Brain microvascular endothelial cell (primary cell): Measurements from ENCODE around the gene ATOSA.

ENCODE experiments used
- DNase-seq: peaks from one replicate; pipeline ENCODE4 v3.0.0-alpha.2; 2020
- H3K27ac ChIP-seq: fragments of 250-450 bp; sonication (Bioruptor Pico); 2 replicates; pipeline ENCODE4 v1.5.1; 2020; ENCODE audit warnings: mild to moderate bottlenecking, moderate library complexity
- H3K27me3 ChIP-seq: fragments of 250-450 bp; sonication (Bioruptor Pico); replicated peaks from 2 replicates; pipeline ENCODE4 v1.5.1; 2020; ENCODE audit warnings: mild to moderate bottlenecking
- H3K36me3 ChIP-seq: fragments of 250-450 bp; sonication (Bioruptor Pico); replicated peaks from 2 replicates; pipeline ENCODE4 v1.5.1; 2020; ENCODE audit warnings: mild to moderate bottlenecking
- H3K4me3 ChIP-seq: 2 replicates; pipeline ENCODE4 v1.5.1; 2011; ENCODE audit warnings: low read depth, mild to moderate bottlenecking, control low read depth, low read length, moderate library complexity
- in situ Hi-C: cut with HindIII; loops from 2 replicates; pipeline ENCODE4 v1.10.0; 2017; ENCODE audit warnings: low sequenced_read_pairs, low pct_ligation_motif_present
- TF ChIP-seq, protein P1 (sequence below): IDR thresholded peaks from 2 replicates; pipeline ENCODE4 v1.5.1; 2011; ENCODE audit warnings: low read depth, mild to moderate bottlenecking, moderate library complexity, low read length, control low read depth, inconsistent platforms; ENCODE audit errors: missing control alignments

Gene ATOSA

GRCh38 chr15:52710050-52710707 lies 31.0 kb upstream of the ATOSA start:
- no peak for DNase-seq
- no peak overlapping the region for H3K27ac ChIP-seq
- TF ChIP-seq, protein P1, sequence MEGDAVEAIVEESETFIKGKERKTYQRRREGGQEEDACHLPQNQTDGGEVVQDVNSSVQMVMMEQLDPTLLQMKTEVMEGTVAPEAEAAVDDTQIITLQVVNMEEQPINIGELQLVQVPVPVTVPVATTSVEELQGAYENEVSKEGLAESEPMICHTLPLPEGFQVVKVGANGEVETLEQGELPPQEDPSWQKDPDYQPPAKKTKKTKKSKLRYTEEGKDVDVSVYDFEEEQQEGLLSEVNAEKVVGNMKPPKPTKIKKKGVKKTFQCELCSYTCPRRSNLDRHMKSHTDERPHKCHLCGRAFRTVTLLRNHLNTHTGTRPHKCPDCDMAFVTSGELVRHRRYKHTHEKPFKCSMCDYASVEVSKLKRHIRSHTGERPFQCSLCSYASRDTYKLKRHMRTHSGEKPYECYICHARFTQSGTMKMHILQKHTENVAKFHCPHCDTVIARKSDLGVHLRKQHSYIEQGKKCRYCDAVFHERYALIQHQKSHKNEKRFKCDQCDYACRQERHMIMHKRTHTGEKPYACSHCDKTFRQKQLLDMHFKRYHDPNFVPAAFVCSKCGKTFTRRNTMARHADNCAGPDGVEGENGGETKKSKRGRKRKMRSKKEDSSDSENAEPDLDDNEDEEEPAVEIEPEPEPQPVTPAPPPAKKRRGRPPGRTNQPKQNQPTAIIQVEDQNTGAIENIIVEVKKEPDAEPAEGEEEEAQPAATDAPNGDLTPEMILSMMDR = no peak
- no peaks in the 10 kb centered on the region for H3K27me3 ChIP-seq
- no peak overlapping the region for H3K4me3 ChIP-seq
- in situ Hi-C loops = no loop called here
- no peaks in the 10 kb centered on the region for H3K36me3 ChIP-seq

- Histone ChIP-seq H3K27me3 (no peaks in the 10 kb centered on the region), H3K27ac (no peak overlapping the region), H3K4me3 (no peak overlapping the region), H3K36me3 (no peaks in the 10 kb centered on the region)
- no peak for DNase-seq
- in situ Hi-C loops = no loop called here
- TF ChIP-seq, protein P1 = no peak
These were observed 30.2 kb upstream of the ATOSA start for GRCh38 chr15:52709187-52709981.

GRCh38 chr15:52706091-52706490 lies 26.9 kb upstream of the ATOSA start:
- Histone ChIP-seq H3K27ac (no peak overlapping the region), H3K27me3 (no peaks in the 10 kb centered on the region), H3K4me3 (no peak overlapping the region), H3K36me3 (no peaks in the 10 kb centered on the region)
- TF ChIP-seq, protein P1 = no peak
- no peak for DNase-seq
- in situ Hi-C loops = no loop called here

GRCh38 chr15:52702390-52702789 lies 23.2 kb upstream of the ATOSA start:
- H3K4me3 ChIP-seq = no peak overlapping the region
- no peaks in the 10 kb centered on the region for H3K27me3 ChIP-seq
- in situ Hi-C loops = no loop called here
- DNase-seq = no peak
- TF ChIP-seq, protein P1 = no peak
- H3K36me3 ChIP-seq = no peaks in the 10 kb centered on the region
- H3K27ac ChIP-seq = no peak overlapping the region

GRCh38 chr15:52699457-52699856 lies 20.3 kb upstream of the ATOSA start:
- no peak for DNase-seq
- no peak overlapping the region for H3K4me3 ChIP-seq
- in situ Hi-C loops = no loop called here
- no peaks in the 10 kb centered on the region for H3K27me3 ChIP-seq
- H3K27ac ChIP-seq = no peak overlapping the region
- no peaks in the 10 kb centered on the region for H3K36me3 ChIP-seq
- TF ChIP-seq, protein P1 = no peak
